GM21526 (cell line): Measurements from ENCODE around the gene ELL.

Source experiments
- ATAC-seq: cut with Tn5 transposase; IDR thresholded peaks from one replicate; pipeline ENCODE4 v1.9.1; 2021; ENCODE audit warnings: moderate library complexity; ENCODE audit not compliant: unreplicated experiment, low FRiP score

The ELL gene

GRCh38 chr19:18425515-18426415 is 96.1 kb downstream of the ELL start:
- ATAC-seq = no peak

- no peak for ATAC-seq
These were observed 96.9 kb downstream of the ELL start for GRCh38 chr19:18424890-18425514.

- ATAC-seq = no peak
These were observed 97.6 kb downstream of the ELL start for GRCh38 chr19:18424122-18424889.

- ATAC-seq = no peak
These were observed 98.4 kb downstream of the ELL start for GRCh38 chr19:18423258-18424020.

- ATAC-seq = no peak
These were observed 99.2 kb downstream of the ELL start for GRCh38 chr19:18422530-18423191.

GRCh38 chr19:18421371-18421959 is 100.4 kb downstream of the ELL start:
- ATAC-seq = no peak

GRCh38 chr19:18420930-18421329 is 100.9 kb downstream of the ELL start:
- ATAC-seq = no peak

GRCh38 chr19:18419699-18420460 is 102.0 kb downstream of the ELL start:
- no peak for ATAC-seq

- ATAC-seq = peak; percentile 29
These were observed 102.6 kb downstream of the ELL start, which contains the start of gene SSBP4 for GRCh38 chr19:18419195-18419698. SSBP4 (plus strand) TSS chr19:18419398; CDS start chr19:18419649, 251 bp downstream.

GRCh38 chr19:18418483-18419194 is 103.2 kb downstream of the ELL start:
- ATAC-seq = no peak

- ATAC-seq = no peak
These were observed 103.8 kb downstream of the ELL start for GRCh38 chr19:18418029-18418482.

- no peak for ATAC-seq
These were observed 104.4 kb downstream of the ELL start for GRCh38 chr19:18417250-18418028.

- no peak for ATAC-seq
These were observed 105.1 kb downstream of the ELL start for GRCh38 chr19:18416778-18417249.

- ATAC-seq = no peak
These were observed 106.5 kb downstream of the ELL start for GRCh38 chr19:18415178-18415867.

- no peak for ATAC-seq
These were observed 107.2 kb downstream of the ELL start for GRCh38 chr19:18414504-18415177.
